ENCODE measurements around the gene PRG3. TPM values are rescaled to one million over a fixed set of nuclear protein-coding genes. Genes with fewer than 3 reads are reported as not detected.
"Not testable (repeated sequence)": the region's sequence is repeated elsewhere in the genome, so short reads cannot be mapped to it uniquely, and the experiment has no call there.

Gene PRG3
- total RNA-seq, 6 donors from 2014 or later = not detected

GRCh38 chr11:57407010-57407920 is 26.3 kb upstream of the PRG3 start:
- Histone ChIP-seq H3K4me1 (peaks cover 14 to 16% (median 15%) of the 10 kb centered on the region in 4 donors), H3K27ac (peak overlapping the region in 2 of 4 donors; percentile 28 to 42), H3K36me3 (peaks cover 20 to 59% (median 40%) of the 10 kb centered on the region in 4 donors), H3K27me3 (no peaks in the 10 kb centered on the region), H3K4me3 (no peak overlapping the region), H3K9me3 (no peaks in the 10 kb centered on the region)
- DNase-seq (no peak), ATAC-seq (ENCODE audit: low FRiP score in 2 of 2) (no peak)
- TF ChIP-seq POLR2A (IDR thresholded peaks at IDR 0.05) = no peak
- no peak for TF ChIP-seq EP300 (IDR thresholded peaks at IDR 0.05)
- no peak for TF ChIP-seq POLR2AphosphoS5 (IDR thresholded peaks at IDR 0.05)
- WGBS, 2 donors = 76 to 81% methylated on average over 9 of the region's 9 CpGs

GRCh38 chr11:57406337-57406904 is 25.5 kb upstream of the PRG3 start:
- TF ChIP-seq, protein P1, sequence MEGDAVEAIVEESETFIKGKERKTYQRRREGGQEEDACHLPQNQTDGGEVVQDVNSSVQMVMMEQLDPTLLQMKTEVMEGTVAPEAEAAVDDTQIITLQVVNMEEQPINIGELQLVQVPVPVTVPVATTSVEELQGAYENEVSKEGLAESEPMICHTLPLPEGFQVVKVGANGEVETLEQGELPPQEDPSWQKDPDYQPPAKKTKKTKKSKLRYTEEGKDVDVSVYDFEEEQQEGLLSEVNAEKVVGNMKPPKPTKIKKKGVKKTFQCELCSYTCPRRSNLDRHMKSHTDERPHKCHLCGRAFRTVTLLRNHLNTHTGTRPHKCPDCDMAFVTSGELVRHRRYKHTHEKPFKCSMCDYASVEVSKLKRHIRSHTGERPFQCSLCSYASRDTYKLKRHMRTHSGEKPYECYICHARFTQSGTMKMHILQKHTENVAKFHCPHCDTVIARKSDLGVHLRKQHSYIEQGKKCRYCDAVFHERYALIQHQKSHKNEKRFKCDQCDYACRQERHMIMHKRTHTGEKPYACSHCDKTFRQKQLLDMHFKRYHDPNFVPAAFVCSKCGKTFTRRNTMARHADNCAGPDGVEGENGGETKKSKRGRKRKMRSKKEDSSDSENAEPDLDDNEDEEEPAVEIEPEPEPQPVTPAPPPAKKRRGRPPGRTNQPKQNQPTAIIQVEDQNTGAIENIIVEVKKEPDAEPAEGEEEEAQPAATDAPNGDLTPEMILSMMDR (IDR thresholded peaks at IDR 0.05) = no peak
- TF ChIP-seq POLR2A (IDR thresholded peaks at IDR 0.05) (no peak), EP300 (IDR thresholded peaks at IDR 0.05) (no peak), POLR2AphosphoS5 (IDR thresholded peaks at IDR 0.05) (no peak)
- peak overlapping the region in 2 of 4 donors; percentile 28 to 42 for H3K27ac ChIP-seq

DNA sequence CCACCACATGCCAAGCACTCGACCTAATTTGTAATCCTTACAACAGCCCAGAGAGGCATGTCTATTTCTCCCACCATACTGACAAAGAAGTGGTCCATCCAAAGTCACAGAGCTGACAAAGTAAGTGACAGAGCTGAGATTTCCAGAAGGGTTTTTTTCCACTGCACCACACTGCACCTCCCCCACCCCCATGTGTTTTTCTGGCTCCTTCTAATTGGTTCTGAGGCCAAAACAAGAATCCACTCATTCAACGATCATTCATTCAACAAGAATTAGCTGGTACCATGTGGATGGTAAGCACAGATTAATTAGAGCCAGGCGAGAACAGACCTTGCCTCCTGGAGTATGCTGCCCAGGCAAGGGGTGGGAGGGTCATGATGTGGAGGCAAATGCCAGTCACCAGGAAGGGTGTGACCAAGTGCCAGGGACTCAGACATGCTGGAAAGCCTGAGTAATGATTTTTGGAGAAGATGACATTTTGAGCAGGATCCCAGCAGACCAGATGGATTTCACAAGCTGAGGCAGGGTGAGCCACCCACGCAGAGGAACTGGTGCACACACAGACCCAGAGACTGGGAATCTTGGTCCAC is 24.4 kb upstream of the PRG3 start:
- TF ChIP-seq, protein P1 (IDR thresholded peaks at IDR 0.05) = no peak
- TF ChIP-seq POLR2AphosphoS5 (IDR thresholded peaks at IDR 0.05) (no peak), EP300 (IDR thresholded peaks at IDR 0.05) (no peak), POLR2A (IDR thresholded peaks at IDR 0.05) (no peak)
- 79 to 89% methylated on average over 4 of the region's 4 CpGs for WGBS, 2 donors
- DNase-seq (peak in 1 of 2 donors; percentile 22), ATAC-seq (ENCODE audit: low FRiP score in 2 of 2) (peak in 1 of 2 donors; percentile 48)
- Histone ChIP-seq H3K9me3 (no peaks in the 10 kb centered on the region), H3K27ac (peak overlapping the region in 1 of 4 donors; percentile 28), H3K4me1 (peaks cover 14 to 16% (median 15%) of the 10 kb centered on the region in 4 donors), H3K36me3 (peaks cover 15 to 40% (median 33%) of the 10 kb centered on the region in 4 donors), H3K4me3 (no peak overlapping the region), H3K27me3 (no peaks in the 10 kb centered on the region)

More at GRCh38 chr11:57406337-57406904, 25.5 kb upstream of the PRG3 start:
- no peak overlapping the region for H3K4me3 ChIP-seq
- H3K36me3 ChIP-seq = peaks cover 16 to 51% (median 39%) of the 10 kb centered on the region in 4 donors
- 46 to 49% methylated on average over 4 of the region's 4 CpGs for WGBS, 2 donors
- ATAC-seq (ENCODE audit: low FRiP score in 2 of 2) = peak; percentile 56 to 78
- peak in 1 of 2 donors; percentile 44 for DNase-seq
- no peaks in the 10 kb centered on the region for H3K27me3 ChIP-seq
- peaks cover 14 to 16% (median 15%) of the 10 kb centered on the region in 4 donors for H3K4me1 ChIP-seq
- no peaks in the 10 kb centered on the region for H3K9me3 ChIP-seq

DNA sequence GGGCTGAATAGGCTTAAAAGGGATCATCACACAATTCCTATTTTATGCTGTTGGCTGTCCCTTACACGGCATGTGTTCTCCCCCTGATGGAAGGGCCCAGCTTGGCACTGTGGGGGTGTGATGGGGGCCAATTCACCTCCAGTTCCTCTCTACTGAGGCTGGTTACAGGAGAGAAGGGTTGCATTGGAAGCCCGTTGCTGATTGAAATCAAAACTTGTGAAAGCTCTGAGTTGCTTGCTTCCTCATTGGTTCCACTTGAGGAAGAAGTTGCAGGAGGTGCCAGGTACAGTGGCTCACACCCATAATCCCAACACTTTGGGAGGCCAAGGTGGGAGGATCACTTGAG is 22.8 kb upstream of the PRG3 start:
- DNase-seq = no peak
- no peak for ATAC-seq (ENCODE audit: low FRiP score in 2 of 2)
- WGBS, 2 donors = 69 to 74% methylated on average over 2 of the region's 2 CpGs

DNA sequence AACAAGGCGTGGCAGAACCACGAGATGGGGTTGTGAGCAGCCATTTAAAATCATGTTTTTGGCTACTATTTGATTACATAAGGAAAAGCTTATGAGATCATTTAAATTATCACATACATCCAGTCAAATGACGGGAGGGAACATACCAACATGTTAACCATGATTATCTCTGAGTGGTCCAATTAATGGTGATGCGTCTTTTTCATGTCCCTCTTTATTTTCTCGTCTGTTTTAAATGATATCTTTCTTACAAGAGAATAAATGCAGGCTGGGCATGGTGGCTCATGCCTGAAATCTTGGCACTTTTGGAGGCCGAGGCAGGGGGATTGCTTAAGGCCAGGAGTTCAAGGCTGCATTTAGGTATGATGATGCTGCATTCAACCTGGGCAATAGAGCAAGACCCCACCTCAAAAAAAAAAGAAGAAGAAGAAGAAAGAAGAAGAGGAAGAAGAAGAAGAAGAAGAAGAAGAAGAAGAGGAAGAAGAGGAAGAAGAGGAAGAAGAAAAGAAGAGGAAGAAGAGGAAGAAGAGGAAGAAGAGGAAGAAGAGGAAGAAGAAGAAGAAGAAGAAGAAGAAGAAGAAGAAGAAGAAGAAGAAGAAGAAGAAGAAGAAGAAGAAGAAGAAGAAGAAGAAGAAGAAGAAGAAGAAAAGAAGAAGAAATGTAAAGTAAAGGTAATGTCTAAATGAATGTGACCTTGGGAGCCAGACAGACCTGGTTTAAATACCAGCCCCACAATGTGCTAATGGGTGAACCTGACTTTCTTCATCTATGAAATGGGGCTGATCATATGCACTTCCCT is 22.3 kb upstream of the PRG3 start:
- H3K4me3 ChIP-seq; H3K27ac ChIP-seq; H3K27me3 ChIP-seq; H3K9me3 ChIP-seq; ATAC-seq (ENCODE audit: low FRiP score in 2 of 2); DNase-seq: not testable (repeated sequence)
- peaks cover 14 to 16% (median 15%) of the 10 kb centered on the region in 4 donors for H3K4me1 ChIP-seq
- peaks cover 3 to 19% (median 12%) of the 10 kb centered on the region in 4 donors for H3K36me3 ChIP-seq
- 78 to 90% methylated on average over 6 of the region's 6 CpGs for WGBS, 2 donors

More for the DNA sequence above, 22.8 kb upstream of the PRG3 start:
- TF ChIP-seq POLR2AphosphoS5 (IDR thresholded peaks at IDR 0.05) = no peak
- TF ChIP-seq, protein P1 (IDR thresholded peaks at IDR 0.05) = no peak
- TF ChIP-seq POLR2A (IDR thresholded peaks at IDR 0.05) = no peak
- H3K4me3 ChIP-seq = no peak overlapping the region
- H3K4me1 ChIP-seq = peaks cover 14 to 16% (median 15%) of the 10 kb centered on the region in 4 donors
- peaks cover 4 to 24% (median 17%) of the 10 kb centered on the region in 4 donors for H3K36me3 ChIP-seq
- no peaks in the 10 kb centered on the region for H3K27me3 ChIP-seq
- H3K27ac ChIP-seq = no peak overlapping the region
- H3K9me3 ChIP-seq = no peaks in the 10 kb centered on the region

Measured in upper lobe of left lung (tissue), 6 donors.